ENCODE measurements around the gene SPTBN5. TPM values are rescaled to one million over a fixed set of nuclear protein-coding genes. Genes with fewer than 3 reads are reported as not detected.

The SPTBN5 gene
- total RNA-seq, 5 donors from 2014 or later (not counting 1 experiment from before 2014, with no cell fraction given) = 1.0 to 4.0 (median 2.2) TPM

- no peak overlapping the region for H3K4me3 Mint-ChIP-seq
- Histone ChIP-seq H3K4me3 (ENCODE audit: control insufficient read depth in 1 of 2, extremely low read depth in 1 of 2, low read length in 1 of 2) (no peak overlapping the region), H3K27ac (ENCODE audit: low read length) (no peak overlapping the region), H3K9me3 (no peaks in the 10 kb centered on the region), H3K4me1 (ENCODE audit: control insufficient read depth in 1 of 2, extremely low read depth in 1 of 2, insufficient read depth in 2 of 2, low read length in 2 of 2) (peaks cover 0 to 4% of the 10 kb centered on the region in 2 experiments), H3K36me3 (ENCODE audit: control insufficient read depth in 2 of 2, extremely low read depth in 1 of 2, insufficient read depth in 1 of 2, low read length in 1 of 2) (peaks cover 30 to 67% of the 10 kb centered on the region in 2 donors), H3K27me3 (replicated peaks in 1 of 2; ENCODE audit: control insufficient read depth in 2 of 2, extremely low read depth in 1 of 2, insufficient read depth in 2 of 2, low read length in 1 of 2) (no peaks in the 10 kb centered on the region)
- 97% methylated on average over 14 of the region's 15 CpGs for WGBS (ENCODE audit: insufficient coverage)
- H3K4me1 Mint-ChIP-seq = peaks cover under 1 to 3% (median 3%) of the 10 kb centered on the region in 3 donors
- no peaks in the 10 kb centered on the region for H3K27me3 Mint-ChIP-seq
- no peak for ATAC-seq (replicated peaks in 1 of 4)
- POLR2A ChIA-PET = no interaction called here
- H3K9me3 Mint-ChIP-seq = no peaks in the 10 kb centered on the region
- no peak for DNase-seq
- peaks cover 6% of the 10 kb centered on the region for H3K36me3 Mint-ChIP-seq
- no peak overlapping the region for H3K27ac Mint-ChIP-seq
- CTCF ChIA-PET = no interaction called here
These were observed 53.2 kb downstream of the SPTBN5 start for GRCh38 chr15:41840673-41841072.

- ChIA-PET POLR2A (no interaction called here), CTCF (no interaction called here)
- H3K27ac Mint-ChIP-seq = no peak overlapping the region
These were observed 53.9 kb downstream of the SPTBN5 start for GRCh38 chr15:41839781-41840491.

GRCh38 chr15:41838400-41838897 is 55.4 kb downstream of the SPTBN5 start, which contains the start of gene PLA2G4B:
Gene PLA2G4B (plus strand): TSS chr15:41838847. CDS start chr15:41838914, 67 bp downstream.
- H3K36me3 ChIP-seq (ENCODE audit: control insufficient read depth in 2 of 2, extremely low read depth in 1 of 2, insufficient read depth in 1 of 2, low read length in 1 of 2) = peaks cover 13 to 60% of the 10 kb centered on the region in 2 donors
- H3K4me1 ChIP-seq (ENCODE audit: control insufficient read depth in 1 of 2, extremely low read depth in 1 of 2, insufficient read depth in 2 of 2, low read length in 2 of 2) = peaks cover 0 to 19% of the 10 kb centered on the region in 2 experiments
- Mint-ChIP-seq H3K4me3 (no peak within 1 kb of the TSS), H3K27me3 (no peaks in the 10 kb centered on the region), H3K36me3 (peaks cover 4% of the 10 kb centered on the region), H3K4me1 (peaks cover 14 to 18% (median 16%) of the 10 kb centered on the region in 3 donors), H3K27ac (no peak within 1 kb of the TSS), H3K9me3 (no peaks in the 10 kb centered on the region)
- CTCF ChIA-PET = interaction anchor here in 1 of 2 donors (0.6 kb wide), 1 partner anchor 130 kb away, joined by 3 read pairs; no protein-coding TSS in a partner anchor
- POLR2A ChIA-PET = interaction anchor here in 1 of 2 donors (0.6 kb wide), 1 partner anchor 201 kb away, joined by 4 read pairs; no protein-coding TSS in a partner anchor
- no peak within 1 kb of the TSS for H3K4me3 ChIP-seq (ENCODE audit: control insufficient read depth in 1 of 2, extremely low read depth in 1 of 2, low read length in 1 of 2)
- WGBS (ENCODE audit: insufficient coverage) = 91% methylated on average over 5 of the region's 6 CpGs
- H3K27ac ChIP-seq (ENCODE audit: low read length) = no peak within 1 kb of the TSS
- H3K9me3 ChIP-seq = no peaks in the 10 kb centered on the region
- DNase-seq = no peak
- no peaks in the 10 kb centered on the region for H3K27me3 ChIP-seq (replicated peaks in 1 of 2; ENCODE audit: control insufficient read depth in 2 of 2, extremely low read depth in 1 of 2, insufficient read depth in 2 of 2, low read length in 1 of 2)
- ATAC-seq (replicated peaks in 1 of 4) = no peak

More at GRCh38 chr15:41839781-41840491, 53.9 kb downstream of the SPTBN5 start:
- Mint-ChIP-seq H3K9me3 (no peaks in the 10 kb centered on the region), H3K4me1 (peaks cover 6 to 7% (median 6%) of the 10 kb centered on the region in 3 donors), H3K27me3 (no peaks in the 10 kb centered on the region), H3K36me3 (peaks cover 4% of the 10 kb centered on the region), H3K4me3 (no peak overlapping the region)
- ATAC-seq (replicated peaks in 1 of 4) (no peak), DNase-seq (no peak)
- WGBS (ENCODE audit: insufficient coverage) = 83% methylated on average over 4 of the region's 16 CpGs
- Histone ChIP-seq H3K4me3 (ENCODE audit: control insufficient read depth in 1 of 2, extremely low read depth in 1 of 2, low read length in 1 of 2) (no peak overlapping the region), H3K27me3 (replicated peaks in 1 of 2; ENCODE audit: control insufficient read depth in 2 of 2, extremely low read depth in 1 of 2, insufficient read depth in 2 of 2, low read length in 1 of 2) (no peaks in the 10 kb centered on the region), H3K27ac (ENCODE audit: low read length) (no peak overlapping the region), H3K36me3 (ENCODE audit: control insufficient read depth in 2 of 2, extremely low read depth in 1 of 2, insufficient read depth in 1 of 2, low read length in 1 of 2) (peaks cover 26 to 68% of the 10 kb centered on the region in 2 donors), H3K9me3 (no peaks in the 10 kb centered on the region), H3K4me1 (ENCODE audit: control insufficient read depth in 1 of 2, extremely low read depth in 1 of 2, insufficient read depth in 2 of 2, low read length in 2 of 2) (peaks cover 0 to 8% of the 10 kb centered on the region in 2 experiments)

GRCh38 chr15:41836713-41837454 is 57.0 kb downstream of the SPTBN5 start:
- peaks cover 11% of the 10 kb centered on the region for H3K36me3 Mint-ChIP-seq
- H3K4me3 Mint-ChIP-seq = no peak overlapping the region
- ChIA-PET CTCF (no interaction called here), POLR2A (interaction anchor here in 1 of 2 donors (0.7 kb wide), 1 partner anchor 210 kb away, joined by 4 read pairs; no protein-coding TSS in a partner anchor)
- ATAC-seq (replicated peaks in 1 of 4) = no peak
- 98% methylated on average over 19 of the region's 23 CpGs for WGBS (ENCODE audit: insufficient coverage)
- no peak for DNase-seq
- no peaks in the 10 kb centered on the region for H3K27me3 ChIP-seq (replicated peaks in 1 of 2; ENCODE audit: control insufficient read depth in 2 of 2, extremely low read depth in 1 of 2, insufficient read depth in 2 of 2, low read length in 1 of 2)
- no peak overlapping the region for H3K4me3 ChIP-seq (ENCODE audit: control insufficient read depth in 1 of 2, extremely low read depth in 1 of 2, low read length in 1 of 2)
- no peaks in the 10 kb centered on the region for H3K9me3 Mint-ChIP-seq
- peaks cover 10 to 56% of the 10 kb centered on the region in 2 donors for H3K36me3 ChIP-seq (ENCODE audit: control insufficient read depth in 2 of 2, extremely low read depth in 1 of 2, insufficient read depth in 1 of 2, low read length in 1 of 2)
- H3K4me1 Mint-ChIP-seq = peaks cover 27 to 34% (median 29%) of the 10 kb centered on the region in 3 donors
- H3K9me3 ChIP-seq = no peaks in the 10 kb centered on the region
- no peaks in the 10 kb centered on the region for H3K27me3 Mint-ChIP-seq
- H3K27ac Mint-ChIP-seq = no peak overlapping the region
- peaks cover 7 to 32% of the 10 kb centered on the region in 2 experiments for H3K4me1 ChIP-seq (ENCODE audit: control insufficient read depth in 1 of 2, extremely low read depth in 1 of 2, insufficient read depth in 2 of 2, low read length in 2 of 2)
- H3K27ac ChIP-seq (ENCODE audit: low read length) = no peak overlapping the region

- no peak overlapping the region for H3K4me3 Mint-ChIP-seq
- no peaks in the 10 kb centered on the region for H3K9me3 Mint-ChIP-seq
- POLR2A ChIA-PET = no interaction called here
- Histone ChIP-seq H3K36me3 (ENCODE audit: control insufficient read depth in 2 of 2, extremely low read depth in 1 of 2, insufficient read depth in 1 of 2, low read length in 1 of 2) (peaks cover 10 to 51% of the 10 kb centered on the region in 2 donors), H3K27ac (ENCODE audit: low read length) (no peak overlapping the region), H3K9me3 (no peaks in the 10 kb centered on the region), H3K4me3 (ENCODE audit: control insufficient read depth in 1 of 2, extremely low read depth in 1 of 2, low read length in 1 of 2) (no peak overlapping the region), H3K27me3 (replicated peaks in 1 of 2; ENCODE audit: control insufficient read depth in 2 of 2, extremely low read depth in 1 of 2, insufficient read depth in 2 of 2, low read length in 1 of 2) (no peaks in the 10 kb centered on the region), H3K4me1 (ENCODE audit: control insufficient read depth in 1 of 2, extremely low read depth in 1 of 2, insufficient read depth in 2 of 2, low read length in 2 of 2) (peaks cover 13 to 40% of the 10 kb centered on the region in 2 experiments)
- H3K27me3 Mint-ChIP-seq = no peaks in the 10 kb centered on the region
- DNase-seq = no peak
- H3K36me3 Mint-ChIP-seq = peaks cover 14% of the 10 kb centered on the region
- 64% methylated on average over 5 of the region's 6 CpGs for WGBS (ENCODE audit: insufficient coverage)
- H3K27ac Mint-ChIP-seq = no peak overlapping the region
- peaks cover 35 to 42% (median 37%) of the 10 kb centered on the region in 3 donors for H3K4me1 Mint-ChIP-seq
- ATAC-seq (replicated peaks in 1 of 4) = no peak
- CTCF ChIA-PET = no interaction called here
These were observed 57.8 kb downstream of the SPTBN5 start for GRCh38 chr15:41836073-41836472.

GRCh38 chr15:41834096-41834495 is 59.8 kb downstream of the SPTBN5 start:
- ATAC-seq (replicated peaks in 1 of 4) (no peak), DNase-seq (no peak)
- ChIA-PET CTCF (no interaction called here), POLR2A (interaction anchor here in 1 of 2 donors (0.6 kb wide), 1 partner anchor 372 kb away, joined by 3 read pairs; no protein-coding TSS in a partner anchor)
- Mint-ChIP-seq H3K27ac (no peak overlapping the region), H3K4me1 (peaks cover 51 to 56% (median 56%) of the 10 kb centered on the region in 3 donors), H3K9me3 (no peaks in the 10 kb centered on the region), H3K4me3 (no peak overlapping the region), H3K36me3 (peaks cover 14% of the 10 kb centered on the region), H3K27me3 (no peaks in the 10 kb centered on the region)
- Histone ChIP-seq H3K27me3 (replicated peaks in 1 of 2; ENCODE audit: control insufficient read depth in 2 of 2, extremely low read depth in 1 of 2, insufficient read depth in 2 of 2, low read length in 1 of 2) (no peaks in the 10 kb centered on the region), H3K9me3 (no peaks in the 10 kb centered on the region), H3K27ac (ENCODE audit: low read length) (no peak overlapping the region), H3K4me3 (ENCODE audit: control insufficient read depth in 1 of 2, extremely low read depth in 1 of 2, low read length in 1 of 2) (no peak overlapping the region), H3K36me3 (ENCODE audit: control insufficient read depth in 2 of 2, extremely low read depth in 1 of 2, insufficient read depth in 1 of 2, low read length in 1 of 2) (peaks cover 10 to 45% of the 10 kb centered on the region in 2 donors), H3K4me1 (ENCODE audit: control insufficient read depth in 1 of 2, extremely low read depth in 1 of 2, insufficient read depth in 2 of 2, low read length in 2 of 2) (peaks cover 14 to 59% of the 10 kb centered on the region in 2 experiments)
- 100% methylated on average over 2 of the region's 3 CpGs for WGBS (ENCODE audit: insufficient coverage)
